ENCODE measurements around the gene CHMP2B. TPM values are rescaled to one million over a fixed set of nuclear protein-coding genes. Genes with fewer than 3 reads are reported as not detected.

The CHMP2B gene, protein sequence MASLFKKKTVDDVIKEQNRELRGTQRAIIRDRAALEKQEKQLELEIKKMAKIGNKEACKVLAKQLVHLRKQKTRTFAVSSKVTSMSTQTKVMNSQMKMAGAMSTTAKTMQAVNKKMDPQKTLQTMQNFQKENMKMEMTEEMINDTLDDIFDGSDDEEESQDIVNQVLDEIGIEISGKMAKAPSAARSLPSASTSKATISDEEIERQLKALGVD
- 10 to 100 TPM; 33.3 to 34.1 TPM for total RNA-seq

DNA sequence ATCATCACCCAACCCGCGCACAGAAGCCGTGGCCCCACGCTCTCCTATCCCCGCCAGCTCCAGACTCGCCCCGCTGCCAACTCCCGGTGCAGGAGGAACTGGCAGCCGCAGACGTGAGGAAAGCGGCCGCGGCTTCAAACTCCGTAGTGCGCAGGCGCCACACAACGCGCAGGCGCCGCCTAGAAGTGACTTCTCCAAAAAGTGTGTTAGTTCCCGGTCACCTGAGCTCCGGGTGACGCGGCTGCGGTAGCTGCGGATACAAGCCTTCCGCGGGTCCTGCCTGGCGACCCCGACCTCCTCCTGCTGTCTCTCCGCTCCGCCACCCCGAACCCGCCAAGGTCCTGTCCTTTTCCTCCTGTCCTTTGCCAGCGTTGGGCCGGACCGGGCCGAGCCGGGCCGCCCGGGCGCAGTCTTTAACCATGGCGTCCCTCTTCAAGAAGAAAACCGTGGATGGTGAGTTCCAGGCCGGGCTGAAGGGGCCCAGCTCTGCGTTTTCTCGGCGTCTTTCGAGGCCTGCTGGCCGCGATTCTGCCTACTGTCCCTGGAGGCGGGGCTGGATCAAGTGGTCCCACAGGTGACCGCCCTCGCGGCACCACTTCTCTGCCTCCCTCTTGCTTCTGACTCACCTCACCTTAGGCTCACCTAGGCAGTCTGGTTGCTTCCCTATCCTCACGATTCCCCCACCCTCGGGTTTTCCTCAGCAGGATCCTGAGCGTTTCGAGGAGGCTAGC is at the start of gene CHMP2B:
Gene CHMP2B (plus strand): TSS at position 206 of the 731 bp plus-strand sequence. CDS start 214 bp downstream, at position 420.
- ChIA-PET CTCF (interaction anchor here (0.5 to 0.6 kb wide), 2 partner anchors 19 to 621 kb away, joined by 3 read pairs; no protein-coding TSS in a partner anchor), POLR2A (interaction anchor here (0.7 kb wide), 1 partner anchor 804 kb away, joined by 3 read pairs; no protein-coding TSS in a partner anchor)

DNA sequence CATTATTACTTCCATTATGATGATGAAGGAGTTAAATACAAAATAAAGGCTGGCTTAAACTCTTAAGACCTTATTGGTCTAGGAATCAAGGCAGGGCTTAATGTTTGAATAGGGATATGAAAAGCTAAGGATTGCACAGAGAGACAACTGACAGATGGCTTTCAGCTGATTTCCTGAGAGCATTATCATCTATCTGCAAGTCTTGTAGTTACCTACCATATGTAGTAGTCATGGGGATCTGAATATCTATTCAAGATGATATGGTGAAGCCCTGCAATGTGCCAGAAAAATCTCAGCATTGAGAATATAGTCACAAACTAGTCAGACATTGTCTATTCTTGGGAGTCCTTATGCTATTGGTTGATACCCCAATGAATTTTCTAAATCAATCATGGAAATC is 47.5 kb upstream of the CHMP2B start:
- ChIA-PET POLR2A (no interaction called here), CTCF (no interaction called here)

DNA sequence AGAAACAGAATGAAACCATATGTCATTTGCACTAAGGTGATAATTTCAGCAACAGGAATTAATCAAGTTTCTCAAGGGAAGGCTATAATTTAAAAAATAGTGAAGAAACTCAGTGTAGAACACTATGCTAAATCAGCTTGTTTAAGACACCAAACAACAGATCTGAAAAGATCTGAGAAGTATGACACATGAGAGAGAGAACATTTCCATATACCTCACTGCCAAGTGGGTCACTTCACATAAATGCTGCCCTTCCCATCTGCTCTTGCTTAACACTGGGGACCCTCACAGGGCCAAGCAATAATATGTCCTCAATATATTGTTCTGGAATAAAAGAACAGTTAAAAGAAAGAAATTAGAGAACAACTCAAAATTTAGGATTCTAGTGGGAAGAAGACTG is 45.6 kb upstream of the CHMP2B start:
- POLR2A ChIA-PET = no interaction called here
- CTCF ChIA-PET = no interaction called here

DNA sequence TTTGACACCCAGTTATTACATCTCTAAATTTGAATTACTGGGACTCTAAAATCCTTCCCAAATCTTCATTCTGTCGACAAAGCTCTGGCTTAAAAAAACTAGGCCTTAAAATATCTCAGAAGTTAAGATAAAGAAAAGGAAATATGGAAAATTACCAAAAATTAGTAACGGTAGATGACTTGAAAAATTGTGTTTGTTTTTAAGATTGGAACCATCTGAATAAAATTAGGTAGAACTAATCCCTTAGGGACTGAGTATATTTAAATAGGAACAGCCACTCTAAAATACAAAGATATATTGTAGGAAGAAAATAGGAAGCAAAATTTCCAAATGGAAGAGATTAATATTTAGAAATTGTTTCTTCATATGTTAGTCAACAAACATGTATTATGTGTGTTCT is 45.1 kb upstream of the CHMP2B start:
- ChIA-PET CTCF (no interaction called here), POLR2A (no interaction called here)

DNA sequence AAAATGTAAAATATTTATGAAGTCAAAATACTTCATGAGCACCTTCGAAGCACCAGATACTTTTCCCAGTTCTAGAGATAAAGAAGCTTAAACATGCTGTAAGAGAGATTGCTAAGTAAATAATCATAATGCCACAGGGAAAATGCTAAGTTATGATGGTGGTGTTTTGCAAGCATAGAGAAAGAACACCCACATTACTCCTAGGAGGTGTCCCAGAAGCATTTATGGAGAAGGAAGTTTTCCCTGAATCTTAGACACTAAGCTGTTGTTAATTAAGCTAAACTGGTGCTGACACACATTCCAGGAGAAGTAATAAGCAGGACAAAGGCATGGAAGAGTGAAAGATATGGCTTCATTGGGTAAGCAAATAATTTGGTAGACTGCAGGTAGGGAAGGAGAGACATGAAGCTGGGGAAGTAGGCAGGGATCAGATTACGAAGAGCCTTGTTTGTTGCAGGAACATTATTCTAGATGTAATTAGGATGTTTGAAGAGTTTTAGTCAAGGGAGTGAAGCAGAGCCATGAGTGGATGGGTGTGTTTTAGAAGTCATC is 40.4 kb upstream of the CHMP2B start:
- ChIA-PET CTCF (no interaction called here), POLR2A (no interaction called here)

DNA sequence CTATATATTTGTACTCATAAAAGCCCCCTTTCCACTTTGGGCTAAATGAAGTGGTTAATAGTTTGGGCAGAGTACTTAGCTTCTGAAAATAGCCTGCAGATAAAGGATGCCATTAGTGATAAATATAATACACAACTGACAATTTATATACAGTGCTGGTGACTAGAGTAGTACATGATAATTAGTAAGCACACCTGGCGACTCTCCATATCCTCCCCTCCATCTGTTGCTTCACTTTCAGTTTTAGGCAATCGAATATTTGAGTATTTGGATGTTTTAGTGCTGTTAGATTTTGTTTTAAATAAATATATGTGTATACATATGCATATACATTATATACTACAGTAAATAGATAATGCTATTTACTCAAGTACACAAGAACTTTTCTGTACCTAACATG is 35.9 kb upstream of the CHMP2B start:
- CTCF ChIA-PET = no interaction called here

DNA sequence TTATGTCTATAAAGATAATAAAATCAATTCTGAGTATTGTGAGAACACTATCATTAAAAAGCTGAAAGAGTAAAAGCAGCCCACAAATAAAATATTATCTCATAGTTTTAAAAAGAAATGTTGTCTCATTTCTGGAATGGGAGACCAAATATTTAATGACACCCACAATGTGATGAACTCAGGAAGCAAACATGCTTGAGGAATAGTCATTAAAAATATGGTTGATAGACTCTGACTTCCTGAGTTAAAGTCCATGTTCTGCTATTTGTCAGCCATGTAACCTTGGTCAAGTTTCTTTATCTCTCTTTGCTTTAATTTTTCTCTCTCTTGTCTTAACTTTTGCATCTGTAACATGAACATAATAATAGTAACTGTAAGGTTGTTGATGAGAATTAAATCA is 35.5 kb upstream of the CHMP2B start:
- ChIA-PET CTCF (no interaction called here), POLR2A (no interaction called here)

More for the DNA sequence above, 35.9 kb upstream of the CHMP2B start:
- POLR2A ChIA-PET = no interaction called here

DNA sequence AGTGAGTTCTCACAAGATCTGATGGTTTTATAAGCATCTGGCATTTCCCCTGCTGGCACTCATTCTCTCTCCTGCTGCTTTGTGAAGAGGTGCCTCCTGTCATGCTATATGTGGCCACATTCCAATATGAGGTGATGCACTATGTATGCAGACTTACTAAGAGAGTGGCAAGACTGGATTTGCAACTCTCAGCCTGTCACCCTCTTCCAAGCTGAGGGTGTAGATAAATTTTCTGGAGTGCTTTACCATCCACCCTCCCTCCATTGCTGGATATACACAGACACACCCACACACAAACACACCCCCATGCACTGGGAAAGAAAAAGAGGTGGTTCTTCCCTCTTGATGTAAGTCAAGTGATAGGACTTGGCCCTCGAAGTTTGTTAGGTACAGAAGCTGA is 30.2 kb upstream of the CHMP2B start:
- CTCF ChIA-PET = no interaction called here
- POLR2A ChIA-PET = no interaction called here

DNA sequence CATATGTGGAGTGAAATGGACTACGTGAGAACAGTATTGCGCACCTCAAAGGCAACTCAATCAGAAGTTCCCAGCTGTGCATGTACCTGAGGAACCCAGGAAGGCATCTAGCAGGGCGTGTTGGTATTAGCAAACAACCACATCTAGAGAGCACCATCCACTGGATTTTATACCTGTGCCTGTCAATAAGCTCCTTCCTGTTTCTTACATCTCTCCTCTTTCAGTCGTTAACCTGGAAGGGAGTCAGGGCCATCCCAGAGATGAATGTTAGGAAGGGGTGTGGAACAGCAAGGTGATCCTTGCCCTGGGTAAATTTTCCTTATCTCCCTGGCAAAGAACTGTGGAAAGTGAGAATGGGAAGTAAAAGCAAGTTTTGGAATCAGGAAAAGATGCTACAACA is 29.6 kb upstream of the CHMP2B start:
- ChIA-PET CTCF (no interaction called here), POLR2A (no interaction called here)

DNA sequence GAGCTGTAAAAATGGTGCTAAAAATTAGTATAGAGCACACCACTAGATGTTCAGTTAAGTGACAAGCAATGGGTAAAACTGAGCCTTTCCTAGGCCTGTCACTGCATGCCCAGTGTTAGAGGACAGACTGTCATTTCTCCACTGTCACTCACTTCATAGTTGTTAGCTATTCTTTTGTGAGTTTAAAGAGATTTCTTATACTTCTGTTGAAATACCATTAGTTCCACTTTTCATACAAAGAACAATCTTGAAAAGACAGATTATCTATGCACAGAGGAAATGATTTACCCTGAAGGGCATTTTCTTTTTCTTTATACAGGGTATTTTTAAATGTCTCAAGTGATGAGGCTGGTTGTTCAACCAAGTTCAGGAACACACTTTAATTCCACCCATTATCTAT is 28.3 kb upstream of the CHMP2B start:
- ChIA-PET POLR2A (no interaction called here), CTCF (no interaction called here)

DNA sequence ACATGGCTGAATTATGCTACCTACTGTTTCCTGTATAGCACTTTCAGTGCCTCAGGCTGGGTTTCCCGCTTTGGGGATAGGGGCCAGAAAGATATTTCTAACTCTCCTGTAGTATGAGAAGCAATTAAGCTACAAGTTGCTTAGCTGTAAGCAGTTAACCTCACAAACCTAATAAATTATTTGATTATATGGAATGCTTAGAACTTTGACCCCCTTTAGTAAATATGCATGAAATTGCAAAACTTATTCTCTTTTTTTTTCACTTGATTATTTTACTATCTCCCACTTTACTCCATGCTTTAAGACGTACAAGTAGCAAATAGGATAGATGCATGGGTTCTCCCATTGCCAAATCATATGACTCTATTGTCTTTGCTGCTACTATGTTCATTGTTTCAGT is 27.5 kb upstream of the CHMP2B start:
- ChIA-PET CTCF (no interaction called here), POLR2A (no interaction called here)

DNA sequence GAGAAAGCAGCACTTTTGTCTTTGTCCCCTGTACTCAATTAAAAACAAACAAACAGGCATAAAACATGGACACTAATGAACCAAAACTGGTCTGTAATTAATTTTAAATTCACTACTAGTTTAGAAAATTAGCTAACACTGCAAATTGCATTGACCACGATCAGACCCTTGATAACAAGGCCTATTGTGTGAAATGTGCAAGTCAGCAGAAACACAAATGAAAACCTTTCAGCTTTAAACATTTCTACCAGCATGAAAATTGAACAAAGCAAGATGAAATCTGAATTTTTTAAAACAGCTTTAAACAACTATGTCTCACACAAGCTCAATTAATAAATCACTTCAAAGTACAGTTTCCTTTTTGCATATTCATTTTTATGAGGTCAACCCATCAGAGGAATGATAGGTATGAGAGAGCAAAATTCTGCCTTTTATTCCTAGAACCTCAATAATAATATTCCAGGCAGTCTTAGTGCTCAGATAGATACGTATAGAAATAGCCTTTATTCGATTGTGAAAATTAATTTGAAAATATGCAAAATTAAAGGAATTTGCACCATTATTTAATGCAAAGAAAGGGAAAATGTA is 27.0 kb upstream of the CHMP2B start:
- ChIA-PET CTCF (no interaction called here), POLR2A (no interaction called here)

DNA sequence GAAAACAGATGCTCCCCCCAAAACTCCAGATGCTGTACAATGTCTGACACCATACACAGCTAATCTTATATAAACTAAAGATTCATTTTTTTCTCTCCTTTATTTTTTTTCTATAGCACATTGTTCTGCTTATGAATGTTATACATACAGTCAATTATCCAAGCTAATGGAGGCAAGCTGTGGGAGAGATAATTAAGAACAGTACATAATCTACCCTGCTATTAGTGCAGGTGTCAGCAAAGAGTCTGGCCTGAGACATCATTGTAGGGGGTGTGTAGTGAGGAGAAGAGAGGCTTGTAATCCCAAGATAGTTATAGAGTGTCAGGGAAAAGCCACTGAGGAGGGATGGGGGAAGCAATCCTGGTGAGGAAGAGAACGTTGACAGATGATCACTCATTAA is 25.4 kb upstream of the CHMP2B start:
- ChIA-PET CTCF (no interaction called here), POLR2A (no interaction called here)

DNA sequence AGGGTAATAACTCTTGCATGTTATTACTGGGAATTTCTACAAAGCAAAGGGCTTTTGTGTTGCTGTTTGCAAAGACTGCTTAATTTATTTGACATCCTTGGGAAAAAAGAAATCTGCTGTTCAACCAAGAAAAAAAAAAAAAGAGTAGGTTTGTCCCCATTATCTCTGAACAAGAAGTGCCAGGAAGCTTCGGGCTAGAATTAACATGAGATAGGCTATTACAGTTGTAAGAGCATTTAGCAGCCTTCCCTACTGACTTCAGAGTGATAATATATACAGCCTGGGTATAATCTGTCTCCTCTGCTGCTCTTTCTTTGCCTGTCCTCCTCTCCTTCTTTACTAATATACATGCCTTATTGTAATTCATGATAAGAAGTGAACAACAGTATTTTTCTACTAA is 23.3 kb upstream of the CHMP2B start:
- POLR2A ChIA-PET = no interaction called here
- CTCF ChIA-PET = no interaction called here

DNA sequence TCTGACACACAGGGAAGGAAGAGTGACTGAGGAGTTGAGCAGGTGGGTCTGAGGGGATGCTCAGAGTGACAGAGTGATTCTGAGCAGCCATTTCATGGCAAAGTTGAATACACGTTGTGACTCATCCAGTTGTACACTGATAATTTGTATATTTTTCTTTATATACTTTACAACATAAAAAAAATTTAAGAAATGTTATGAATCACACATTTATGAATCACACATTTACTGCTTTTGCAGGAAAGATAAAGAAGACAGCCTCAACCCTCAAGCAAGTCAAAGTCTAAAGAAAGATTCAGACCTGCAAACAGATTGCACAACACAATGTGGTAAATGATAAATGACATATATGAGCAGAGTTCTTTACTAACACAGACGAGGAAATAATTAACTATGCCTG is 21.0 kb upstream of the CHMP2B start:
- ChIA-PET CTCF (no interaction called here), POLR2A (no interaction called here)

DNA sequence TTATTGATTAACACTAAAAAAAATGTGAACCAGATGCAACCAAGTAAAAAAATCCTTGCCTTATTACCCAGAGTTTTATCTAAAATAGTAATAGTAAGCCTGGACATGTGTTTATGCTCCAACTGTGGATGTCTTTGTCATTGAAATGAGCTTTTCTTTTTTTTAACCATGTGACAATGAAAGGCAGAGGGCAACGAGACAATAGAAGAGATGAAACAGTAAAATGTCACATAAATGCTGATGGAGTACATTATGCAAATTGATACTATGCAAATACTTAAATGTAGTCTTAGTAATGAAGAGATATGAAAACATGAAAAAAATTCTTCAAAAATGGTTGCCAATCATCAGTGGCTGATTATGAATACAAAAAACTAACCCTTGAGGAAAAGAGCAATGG is 20.5 kb upstream of the CHMP2B start:
- ChIA-PET POLR2A (no interaction called here), CTCF (no interaction called here)

DNA sequence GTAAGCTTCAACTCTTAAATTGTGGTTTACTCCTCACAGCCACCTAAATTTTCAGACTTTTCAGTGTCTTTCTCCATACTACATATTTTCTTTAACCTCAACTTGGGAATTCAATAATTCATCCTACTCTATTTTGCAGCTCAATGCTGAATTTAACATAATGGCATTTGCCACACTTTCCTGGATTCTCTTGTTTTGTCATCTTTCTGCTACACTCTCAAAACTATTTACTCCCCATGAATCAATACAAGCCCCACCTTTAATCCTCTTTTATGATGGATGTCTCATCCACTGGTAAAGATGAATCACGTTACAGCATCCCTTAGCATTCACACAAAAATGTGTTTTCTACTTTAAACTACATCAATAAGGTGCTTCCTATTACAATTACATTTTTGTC is 19.6 kb upstream of the CHMP2B start:
- ChIA-PET CTCF (no interaction called here), POLR2A (no interaction called here)

DNA sequence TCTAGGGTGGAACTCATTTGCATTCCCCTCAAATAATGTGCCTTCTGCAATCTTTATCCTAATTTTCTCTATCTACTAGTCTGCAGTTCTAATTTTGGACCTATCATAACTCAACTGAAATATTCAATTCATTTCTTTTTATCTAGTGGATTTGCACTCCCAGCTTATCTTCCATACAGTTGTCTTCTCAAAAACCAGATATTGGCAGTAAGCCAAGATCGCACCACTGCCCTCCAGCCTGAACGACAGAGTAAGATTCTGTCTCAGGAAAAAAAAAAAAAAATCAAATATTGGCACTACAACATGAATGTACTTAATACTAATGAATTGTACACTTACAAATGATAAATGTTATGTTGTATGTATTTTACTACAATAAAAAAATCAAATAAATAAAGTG is 18.0 kb upstream of the CHMP2B start:
- ChIA-PET POLR2A (no interaction called here), CTCF (interaction anchor here (0.7 kb wide), 1 partner anchor 771 kb away, joined by 5 read pairs; no protein-coding TSS in a partner anchor)

DNA sequence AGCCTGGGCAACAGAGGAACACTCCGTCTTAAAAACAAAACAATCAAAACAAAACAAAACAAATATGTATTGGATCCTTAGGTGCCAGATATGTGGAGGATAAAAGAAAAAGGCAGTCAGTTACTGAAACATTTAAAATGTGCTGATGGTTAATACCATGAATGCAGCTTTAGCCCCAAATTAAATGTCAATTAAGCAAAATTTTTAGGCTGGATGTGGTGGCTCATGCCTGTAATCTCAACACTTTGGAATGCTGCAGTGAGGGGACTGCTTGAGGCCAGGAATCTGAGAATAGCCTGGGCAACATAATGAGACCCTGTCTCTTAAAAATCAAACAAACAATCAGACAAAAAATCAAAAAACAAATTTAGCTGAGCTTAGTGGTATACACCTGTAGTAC is 8.5 kb upstream of the CHMP2B start:
- POLR2A ChIA-PET = no interaction called here
- CTCF ChIA-PET = no interaction called here

DNA sequence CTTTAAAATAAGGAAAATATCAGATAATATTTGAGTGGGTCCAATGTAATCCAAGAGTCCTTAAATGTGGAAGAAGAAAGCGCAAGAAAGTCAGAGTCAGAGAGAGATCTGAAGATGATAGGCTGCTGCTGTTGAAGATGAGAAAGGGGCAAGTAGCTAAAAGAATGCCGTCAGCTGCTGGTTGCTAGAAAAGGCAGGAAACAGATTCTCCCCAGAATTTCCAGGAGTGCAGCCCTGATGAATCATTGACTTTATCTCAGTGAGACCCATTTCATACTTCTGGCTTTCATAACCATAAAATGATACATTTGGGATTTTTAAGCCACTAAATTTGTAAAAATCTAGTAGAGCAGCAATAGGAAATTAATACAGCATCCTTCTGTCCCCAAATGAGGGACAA is 7.5 kb upstream of the CHMP2B start:
- POLR2A ChIA-PET = no interaction called here

DNA sequence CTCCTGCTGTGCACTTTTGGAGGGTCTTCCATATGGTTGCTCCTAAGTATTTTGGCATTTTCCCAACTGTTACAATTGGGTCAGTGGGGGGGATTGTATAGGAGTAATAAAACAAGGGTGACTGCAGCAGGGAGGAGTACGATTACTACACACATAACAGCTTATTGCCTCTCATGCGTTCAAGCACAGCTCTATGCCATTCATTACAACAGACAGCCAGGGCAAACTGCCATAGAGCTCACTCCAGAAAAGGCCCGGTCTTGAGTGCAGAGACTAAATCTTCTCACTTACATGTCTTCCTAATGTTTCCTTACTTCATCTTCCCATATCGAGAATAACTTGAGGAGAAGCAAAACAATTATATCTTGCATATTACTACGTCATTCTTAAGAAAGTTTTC is 1.4 kb upstream of the CHMP2B start:
- ChIA-PET POLR2A (no interaction called here), CTCF (interaction anchor here (0.7 kb wide), 1 partner anchor 35 kb away, joined by 3 read pairs; no protein-coding TSS in a partner anchor)

More for the DNA sequence above, 7.5 kb upstream of the CHMP2B start:
- CTCF ChIA-PET = no interaction called here

All from activated CD8-positive, alpha-beta memory T cell treated with anti-CD3 and anti-CD28 coated beads for 36 hours (primary cell).